Measurements from ENCODE around the gene GABPB2.

The GABPB2 gene

GRCh38 chr1:151070474-151071276, at the start of gene GABPB2:
TSS of gene GABPB2 (plus strand) at chr1:151070761. CDS start at chr1:151088190, 17,429 bp downstream.
- FAIRE-seq, result no peak
- peak; percentile 92 for DNase-seq (ENCODE audit: low spot score)

GRCh38 chr1:151024540-151025146, 45.9 kb upstream of the GABPB2 start:
- DNase-seq (ENCODE audit: low spot score) (peak; percentile 53), FAIRE-seq (no peak)

- DNase-seq (ENCODE audit: low spot score) (no peak), FAIRE-seq (no peak)
Observed at GRCh38 chr1:151026460-151026859, 44.1 kb upstream of the GABPB2 start.

DNA sequence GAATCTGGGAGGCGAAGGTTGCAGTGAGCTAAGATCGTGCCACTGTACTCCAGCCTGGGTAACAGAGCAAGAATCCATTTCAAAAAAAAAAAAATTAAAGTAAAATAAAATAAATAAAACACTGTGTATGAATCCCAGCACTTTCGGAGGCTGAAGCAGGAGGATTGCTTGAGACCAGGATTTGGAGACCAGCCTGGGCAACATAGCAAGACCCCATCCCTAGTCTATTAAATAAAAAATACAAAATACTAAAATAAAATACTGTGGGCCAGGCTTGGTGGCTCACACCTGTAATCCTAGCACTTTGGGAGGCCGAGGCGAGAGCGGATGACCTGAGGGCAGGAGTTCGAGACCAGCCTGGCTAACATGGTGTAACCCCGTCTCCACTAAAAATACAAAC, 38.4 kb upstream of the GABPB2 start:
- no peak for FAIRE-seq

GRCh38 chr1:151035167-151035566, 35.4 kb upstream of the GABPB2 start:
- DNase-seq (ENCODE audit: low spot score) (no peak), FAIRE-seq (no peak)

More for the DNA sequence above, 38.4 kb upstream of the GABPB2 start:
- no peak for DNase-seq (ENCODE audit: low spot score)

- FAIRE-seq, result no peak
- DNase-seq (ENCODE audit: low spot score), result no peak
Observed at GRCh38 chr1:151036356-151036755, 34.2 kb upstream of the GABPB2 start, which contains the start of gene BNIPL. TSS of gene BNIPL (plus strand) at chr1:151036586. CDS start at chr1:151036726, 140 bp downstream.

- no peak for FAIRE-seq
- DNase-seq (ENCODE audit: low spot score), result no peak
Observed at GRCh38 chr1:151037032-151037431, 33.5 kb upstream of the GABPB2 start.

DNA sequence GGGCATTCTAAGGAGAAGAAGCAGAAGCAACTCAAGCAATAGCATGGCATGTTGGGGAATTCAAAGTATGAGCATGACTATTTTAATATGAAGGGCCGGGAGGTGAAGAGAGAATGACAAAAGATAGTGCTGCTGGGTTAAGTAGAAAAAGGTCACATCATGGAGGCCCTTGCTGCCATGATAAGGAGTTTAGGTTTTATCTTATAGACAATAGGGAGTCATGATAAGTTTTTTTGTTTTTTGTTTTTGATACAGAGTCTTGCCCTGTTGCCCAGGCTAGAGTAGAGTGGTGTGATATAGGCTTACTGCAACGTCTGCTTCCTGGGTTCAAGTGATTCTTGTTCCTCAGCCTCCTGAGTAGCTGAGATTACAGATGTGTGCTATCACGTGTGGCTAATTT, 31.0 kb upstream of the GABPB2 start:
- no peak for FAIRE-seq
- DNase-seq (ENCODE audit: low spot score), result no peak

DNA sequence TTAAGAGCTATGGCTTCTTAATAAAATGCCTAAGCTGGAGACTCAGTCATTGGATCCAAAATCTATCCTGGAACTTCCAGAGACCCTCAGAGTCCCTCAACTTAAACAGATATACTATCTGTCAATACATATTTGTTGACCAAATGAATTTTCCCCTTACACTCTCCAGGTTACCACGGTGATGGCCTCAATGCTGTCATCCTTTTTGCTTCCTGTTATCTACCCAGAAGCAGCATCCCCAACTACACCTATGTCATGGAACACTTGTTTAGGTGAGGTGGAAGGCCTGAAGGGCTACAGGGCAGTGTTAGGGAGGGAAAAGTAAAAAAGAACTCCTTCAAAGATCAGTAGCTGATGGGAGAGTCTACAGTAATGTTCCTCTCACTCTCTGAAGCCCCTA, 27.4 kb upstream of the GABPB2 start:
- FAIRE-seq (no peak), DNase-seq (ENCODE audit: low spot score) (no peak)

- no peak for FAIRE-seq
- peak; percentile 87 for DNase-seq (ENCODE audit: low spot score)
Observed at GRCh38 chr1:151047591-151047924, 23.0 kb upstream of the GABPB2 start, which contains the start of gene C1orf56. TSS of gene C1orf56 (plus strand) at chr1:151047751. CDS start at chr1:151047848, 97 bp downstream.

DNA sequence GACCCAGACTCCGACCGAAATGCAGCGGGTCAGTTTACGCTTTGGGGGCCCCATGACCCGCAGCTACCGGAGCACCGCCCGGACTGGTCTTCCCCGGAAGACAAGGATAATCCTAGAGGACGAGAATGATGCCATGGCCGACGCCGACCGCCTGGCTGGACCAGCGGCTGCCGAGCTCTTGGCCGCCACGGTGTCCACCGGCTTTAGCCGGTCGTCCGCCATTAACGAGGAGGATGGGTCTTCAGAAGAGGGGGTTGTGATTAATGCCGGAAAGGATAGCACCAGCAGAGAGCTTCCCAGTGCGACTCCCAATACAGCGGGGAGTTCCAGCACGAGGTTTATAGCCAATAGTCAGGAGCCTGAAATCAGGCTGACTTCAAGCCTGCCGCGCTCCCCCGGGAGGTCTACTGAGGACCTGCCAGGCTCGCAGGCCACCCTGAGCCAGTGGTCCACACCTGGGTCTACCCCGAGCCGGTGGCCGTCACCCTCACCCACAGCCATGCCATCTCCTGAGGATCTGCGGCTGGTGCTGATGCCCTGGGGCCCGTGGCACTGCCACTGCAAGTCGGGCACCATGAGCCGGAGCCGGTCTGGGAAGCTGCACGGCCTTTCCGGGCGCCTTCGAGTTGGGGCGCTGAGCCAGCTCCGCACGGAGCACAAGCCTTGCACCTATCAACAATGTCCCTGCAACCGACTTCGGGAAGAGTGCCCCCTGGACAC, 22.5 kb upstream of the GABPB2 start:
- DNase-seq (ENCODE audit: low spot score) (peak; percentile 81), FAIRE-seq (no peak)

GRCh38 chr1:151048645-151049032, 21.9 kb upstream of the GABPB2 start:
- DNase-seq (ENCODE audit: low spot score) (no peak), FAIRE-seq (no peak)

DNA sequence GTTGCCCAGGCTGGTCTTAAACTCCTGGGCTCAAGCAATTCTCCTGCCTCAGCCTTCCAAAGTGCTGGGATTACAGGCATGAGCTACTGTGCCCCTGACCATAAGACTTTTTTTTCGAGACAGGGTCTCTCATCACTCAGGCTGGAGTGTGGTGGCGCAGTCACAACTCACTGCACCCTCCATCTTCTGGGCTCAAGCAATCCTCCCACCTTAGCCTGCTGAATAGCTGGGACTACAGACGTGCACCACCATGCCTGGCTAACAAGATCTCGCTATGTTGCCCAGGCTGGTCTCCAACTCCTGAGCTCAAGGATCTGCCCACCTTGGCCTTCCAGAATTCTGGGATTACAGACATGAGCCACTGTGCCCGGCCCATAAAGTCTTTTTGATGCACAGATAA, 21.1 kb upstream of the GABPB2 start:
- FAIRE-seq (no peak), DNase-seq (ENCODE audit: low spot score) (no peak)

- FAIRE-seq (no peak), DNase-seq (ENCODE audit: low spot score) (no peak)
Observed at GRCh38 chr1:151050051-151050688, 20.4 kb upstream of the GABPB2 start.

DNA sequence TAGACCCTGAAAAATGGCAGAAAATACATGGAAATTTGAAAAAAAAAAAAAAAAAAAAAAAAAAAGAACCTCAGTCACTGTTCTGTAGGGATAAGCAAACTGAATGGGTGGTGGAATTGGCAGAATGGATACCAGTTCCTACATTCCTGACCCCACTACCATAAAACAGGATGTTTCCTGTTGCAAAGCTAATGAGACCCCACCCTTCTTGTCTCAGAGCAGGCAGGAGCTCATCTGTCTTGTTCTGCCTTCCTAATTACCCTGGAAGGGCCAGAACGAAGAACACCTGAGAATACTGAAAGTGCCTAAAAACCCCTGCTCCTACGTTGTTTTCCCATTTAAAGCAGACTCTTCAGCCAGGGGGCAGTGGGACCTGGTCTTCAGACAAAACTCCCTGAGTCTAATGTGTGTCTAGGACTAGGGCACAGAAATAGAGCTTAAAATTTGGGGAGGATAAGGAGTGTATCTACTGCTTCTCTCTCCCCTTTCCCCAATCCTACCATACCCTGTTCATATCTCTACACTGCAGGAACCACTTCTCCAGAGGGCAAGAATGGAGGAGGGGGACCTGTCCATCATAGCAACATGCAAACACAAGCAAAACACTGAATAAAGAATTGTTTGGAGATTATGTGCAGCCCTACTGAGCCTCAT, 19.1 kb upstream of the GABPB2 start:
- DNase-seq (ENCODE audit: low spot score), result no peak

GRCh38 chr1:151054971-151055547, 15.5 kb upstream of the GABPB2 start:
- FAIRE-seq, result no peak
- DNase-seq (ENCODE audit: low spot score), result no peak

More for the DNA sequence above, 19.1 kb upstream of the GABPB2 start:
- no peak for FAIRE-seq

DNA sequence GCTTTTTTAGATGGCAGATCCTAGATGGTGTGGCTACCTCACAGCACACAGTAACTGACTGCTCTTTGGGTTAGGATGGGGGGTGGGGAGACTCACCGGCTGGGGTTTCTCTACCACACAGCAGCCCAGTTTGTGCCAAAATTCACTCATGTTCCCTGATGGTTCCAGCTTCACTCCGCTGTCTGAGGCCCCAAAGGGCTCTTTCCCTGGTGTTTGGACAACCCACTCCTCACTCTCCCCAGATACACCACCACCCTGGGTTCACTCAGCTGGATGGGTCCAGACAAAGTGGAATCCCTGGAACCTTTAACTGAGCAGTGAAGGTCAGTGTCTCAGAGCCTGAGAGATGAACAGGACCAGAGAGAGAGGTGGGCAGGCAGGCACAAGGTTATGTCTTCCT, 15.0 kb upstream of the GABPB2 start:
- DNase-seq (ENCODE audit: low spot score) (no peak), FAIRE-seq (no peak)

DNA sequence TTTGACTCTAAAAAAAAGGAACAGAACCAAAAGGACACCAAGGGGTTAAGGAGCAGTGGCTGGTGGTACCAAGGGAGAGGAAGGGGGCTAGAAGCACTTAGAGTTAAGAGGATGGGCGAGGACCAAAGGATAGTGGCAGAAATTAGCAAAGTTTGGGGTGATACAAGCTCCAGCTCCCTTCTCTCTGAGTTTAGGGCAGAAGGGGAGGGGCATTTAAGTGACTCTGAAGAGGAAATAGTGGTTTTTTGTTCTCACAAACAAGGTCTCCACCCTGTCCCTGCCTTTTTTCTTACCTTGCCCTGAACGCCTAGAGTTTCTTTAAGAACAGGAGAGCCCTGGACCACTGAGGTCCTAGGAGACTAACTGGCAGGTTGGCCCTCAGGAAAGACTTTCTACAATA, 14.4 kb upstream of the GABPB2 start:
- no peak for FAIRE-seq

GRCh38 chr1:151058692-151059091, 11.9 kb upstream of the GABPB2 start:
- DNase-seq (ENCODE audit: low spot score), result no peak
- no peak for FAIRE-seq

More for the DNA sequence above, 14.4 kb upstream of the GABPB2 start:
- no peak for DNase-seq (ENCODE audit: low spot score)

GRCh38 chr1:151059109-151060006, 11.2 kb upstream of the GABPB2 start, which contains the start of gene CDC42SE1:
TSS of gene CDC42SE1 (minus strand) at chr1:151059622. CDS start at chr1:151055730, 3,892 bp downstream.
- DNase-seq (ENCODE audit: low spot score) (peak; percentile 94), FAIRE-seq (no peak)
